ENCODE measurements around the gene FOXO6.

GRCh38 chr1:41317361-41317760, 43.9 kb upstream of the FOXO6 start:
- TF ChIP-seq CTCF (conservative IDR thresholded peaks at IDR 0.05; ENCODE audit: low read depth, low read length) (no peak), EZH2 (IDR thresholded peaks at IDR 0.05; ENCODE audit: borderline replicate concordance, low read depth, low read length, poor library complexity, severe bottlenecking) (no peak)
